ENCODE data around the gene STXBP1. TPM values are rescaled to one million over a fixed set of nuclear protein-coding genes. Genes with fewer than 3 reads are reported as not detected.

Gene STXBP1
- total RNA-seq, 1 donor from 2014 or later, result 36.9 TPM

- intact Hi-C loops (cut with micrococcal nuclease), result loop anchor here (5.0 to 10.0 kb wide), 2 partner anchors 86 to 337 kb away; no protein-coding TSS in a partner anchor
These were observed 24.1 kb upstream of the STXBP1 start for GRCh38 chr9:127587966-127588365.

GRCh38 chr9:127588740-127589506 is 23.2 kb upstream of the STXBP1 start:
- no peak for TF ChIP-seq CTCF (IDR thresholded peaks at IDR 0.05; ENCODE audit: borderline replicate concordance)
- Histone ChIP-seq H3K27ac (replicated peaks) (no peak overlapping the region), H3K4me1 (peaks cover 6% of the 10 kb centered on the region), H3K36me3 (no peaks in the 10 kb centered on the region), H3K9me3 (replicated peaks) (no peaks in the 10 kb centered on the region), H3K4me3 (no peak overlapping the region), H3K27me3 (ENCODE audit: low read depth) (no peaks in the 10 kb centered on the region)
- no peak for DNase-seq
- intact Hi-C loops (cut with micrococcal nuclease), result loop anchor here (5.0 to 10.0 kb wide), 2 partner anchors 87 to 336 kb away; no protein-coding TSS in a partner anchor

More at GRCh38 chr9:127587966-127588365, 24.1 kb upstream of the STXBP1 start:
- Histone ChIP-seq H3K9me3 (replicated peaks) (no peaks in the 10 kb centered on the region), H3K36me3 (no peaks in the 10 kb centered on the region), H3K27ac (replicated peaks) (no peak overlapping the region), H3K4me3 (no peak overlapping the region), H3K4me1 (peaks cover 6% of the 10 kb centered on the region), H3K27me3 (ENCODE audit: low read depth) (no peaks in the 10 kb centered on the region)
- no peak for TF ChIP-seq CTCF (IDR thresholded peaks at IDR 0.05; ENCODE audit: borderline replicate concordance)
- no peak for DNase-seq

GRCh38 chr9:127589955-127590370 is 22.1 kb upstream of the STXBP1 start:
- DNase-seq, result no peak
- no peak overlapping the region for H3K4me3 ChIP-seq
- peaks cover 6% of the 10 kb centered on the region for H3K4me1 ChIP-seq
- H3K27me3 ChIP-seq (ENCODE audit: low read depth), result no peaks in the 10 kb centered on the region
- no peaks in the 10 kb centered on the region for H3K36me3 ChIP-seq
- intact Hi-C loops (cut with micrococcal nuclease), result loop anchor here (5.0 to 10.0 kb wide), 3 partner anchors 88 to 335 kb away; no protein-coding TSS in a partner anchor
- TF ChIP-seq CTCF (IDR thresholded peaks at IDR 0.05; ENCODE audit: borderline replicate concordance), result peak; percentile 97
- no peaks in the 10 kb centered on the region for H3K9me3 ChIP-seq (replicated peaks)
- no peak overlapping the region for H3K27ac ChIP-seq (replicated peaks)

DNA sequence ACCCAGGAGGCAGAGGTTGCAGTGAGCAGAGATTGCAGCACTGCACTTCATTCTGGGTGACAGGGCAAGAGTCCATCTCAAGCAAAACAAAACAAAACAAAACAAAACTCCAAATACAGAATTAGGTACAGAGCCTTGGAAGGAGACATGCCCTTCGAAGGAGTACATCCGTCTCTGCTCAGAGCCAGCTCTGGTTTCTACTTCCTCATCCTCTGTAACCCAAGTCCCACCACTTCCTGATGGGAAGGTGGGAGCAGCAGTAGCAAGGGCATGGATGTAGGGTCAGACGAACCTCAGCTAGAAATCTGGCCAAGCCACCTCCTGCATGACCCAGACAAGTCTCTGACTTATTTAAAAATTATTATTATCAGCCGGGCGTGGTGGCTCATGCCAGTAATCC is 16.5 kb upstream of the STXBP1 start:
- intact Hi-C loops (cut with micrococcal nuclease), result no loop called here

More for the DNA sequence above, 16.5 kb upstream of the STXBP1 start:
- H3K4me3 ChIP-seq, result no peak overlapping the region
- no peaks in the 10 kb centered on the region for H3K4me1 ChIP-seq
- H3K27ac ChIP-seq (replicated peaks), result no peak overlapping the region
- H3K9me3 ChIP-seq (replicated peaks), result no peaks in the 10 kb centered on the region
- H3K27me3 ChIP-seq (ENCODE audit: low read depth), result no peaks in the 10 kb centered on the region
- no peak for TF ChIP-seq CTCF (IDR thresholded peaks at IDR 0.05; ENCODE audit: borderline replicate concordance)
- H3K36me3 ChIP-seq, result no peaks in the 10 kb centered on the region
- no peak for DNase-seq
